ENCODE results near the gene EP400. TPM values are rescaled to one million over a fixed set of nuclear protein-coding genes. Genes with fewer than 3 reads are reported as not detected.

Gene EP400
- polyA plus RNA-seq, 3 donors from 2014 or later, result 0.05 to 4.1 (median 0.74) TPM

- Mint-ChIP-seq H3K27ac (no peak overlapping the region), H3K4me1 (peaks cover 13 to 21% of the 10 kb centered on the region in 2 donors), H3K36me3 (peaks cover 8 to 35% (median 16%) of the 10 kb centered on the region in 3 donors), H3K27me3 (ENCODE audit: low read depth in 3 of 3) (peaks cover 0 to 3% (median 2%) of the 10 kb centered on the region in 3 donors), H3K9me3 (no peaks in the 10 kb centered on the region), H3K4me3 (no peak overlapping the region)
- DNase-seq, result no peak
These were observed 162.0 kb downstream of the EP400 start for GRCh38 chr12:132111654-132112304.

DNA sequence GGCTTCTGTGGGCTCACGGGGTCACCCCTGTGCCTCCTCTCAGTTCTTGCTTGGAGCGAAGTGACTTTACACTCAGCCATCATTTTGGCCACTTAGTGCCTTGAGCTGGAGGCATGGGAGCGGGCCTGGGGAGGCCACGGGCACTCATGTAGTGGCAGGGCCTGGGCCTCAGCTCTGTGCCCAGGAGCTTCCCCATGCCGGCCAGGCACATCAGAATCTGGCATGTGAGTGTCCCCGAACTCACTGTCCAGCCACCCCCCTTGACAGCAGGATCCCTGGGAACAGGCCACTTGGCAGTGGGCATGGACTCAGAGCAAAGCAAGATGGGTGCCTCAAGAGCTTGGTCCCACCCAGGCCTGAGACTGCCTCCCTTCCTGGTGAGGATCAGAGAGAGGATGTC, 164.9 kb downstream of the EP400 start:
- no peak for DNase-seq
- peaks cover 13 to 21% of the 10 kb centered on the region in 2 donors for H3K4me1 Mint-ChIP-seq
- peak overlapping the region in 3 of 6 donors; percentile 17 to 79 (median 38) for H3K27ac Mint-ChIP-seq
- H3K9me3 Mint-ChIP-seq, result no peaks in the 10 kb centered on the region
- peaks cover 0 to 3% (median 2%) of the 10 kb centered on the region in 3 donors for H3K27me3 Mint-ChIP-seq (ENCODE audit: low read depth in 3 of 3)
- peaks cover 8 to 20% (median 9%) of the 10 kb centered on the region in 3 donors for H3K36me3 Mint-ChIP-seq
- peak overlapping the region in 1 of 5 donors; percentile 15 for H3K4me3 Mint-ChIP-seq

GRCh38 chr12:132115500-132115899, 165.8 kb downstream of the EP400 start:
- Mint-ChIP-seq H3K36me3 (peaks cover 4 to 14% (median 9%) of the 10 kb centered on the region in 3 donors), H3K4me3 (peak overlapping the region in 2 of 5 donors; percentile 38 to 50), H3K9me3 (no peaks in the 10 kb centered on the region), H3K27ac (peak overlapping the region in 4 of 6 donors; percentile 38 to 79 (median 60)), H3K4me1 (peaks cover 13 to 21% of the 10 kb centered on the region in 2 donors), H3K27me3 (ENCODE audit: low read depth in 3 of 3) (peaks cover 0 to 3% (median 2%) of the 10 kb centered on the region in 3 donors)
- DNase-seq, result peak; percentile 38 to 58 (median 53)

GRCh38 chr12:132116709-132117557, 167.2 kb downstream of the EP400 start:
- Mint-ChIP-seq H3K27me3 (ENCODE audit: low read depth in 3 of 3) (peaks cover 0 to 3% (median 2%) of the 10 kb centered on the region in 3 donors), H3K4me3 (no peak overlapping the region), H3K9me3 (no peaks in the 10 kb centered on the region), H3K4me1 (peaks cover 13 to 21% of the 10 kb centered on the region in 2 donors), H3K27ac (peak overlapping the region in 1 of 6 donors; percentile 20), H3K36me3 (peaks cover 0 to 9% (median 4%) of the 10 kb centered on the region in 3 donors)
- no peak for DNase-seq

DNA sequence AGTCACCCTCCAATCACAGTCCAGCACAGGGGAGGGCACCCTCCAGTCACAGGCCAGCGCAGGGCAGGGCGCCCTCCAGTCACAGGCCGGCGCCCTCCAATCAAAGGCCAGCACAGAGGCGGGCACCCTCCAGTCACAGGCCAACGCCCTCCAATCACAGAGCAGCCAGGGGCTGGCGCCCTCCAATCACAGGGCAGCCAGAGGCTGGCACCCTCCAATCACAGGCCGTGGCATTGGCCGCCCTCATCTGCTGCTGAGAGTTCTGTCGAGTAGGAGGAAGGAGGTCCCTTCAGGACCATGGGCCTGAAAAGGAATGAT, 167.8 kb downstream of the EP400 start:
- Mint-ChIP-seq H3K4me1 (peaks cover 13 to 21% of the 10 kb centered on the region in 2 donors), H3K27me3 (ENCODE audit: low read depth in 3 of 3) (peaks cover 0 to 3% (median 2%) of the 10 kb centered on the region in 3 donors), H3K9me3 (no peaks in the 10 kb centered on the region), H3K4me3 (no peak overlapping the region), H3K27ac (no peak overlapping the region), H3K36me3 (peaks cover 0 to 9% (median 4%) of the 10 kb centered on the region in 3 donors)
- no peak for DNase-seq

- Mint-ChIP-seq H3K27me3 (ENCODE audit: low read depth in 3 of 3) (peaks cover 0 to 3% (median 2%) of the 10 kb centered on the region in 3 donors), H3K9me3 (no peaks in the 10 kb centered on the region), H3K36me3 (peaks cover under 1 to 10% (median 9%) of the 10 kb centered on the region in 3 donors), H3K4me3 (no peak overlapping the region), H3K27ac (no peak overlapping the region), H3K4me1 (peaks cover 13 to 21% of the 10 kb centered on the region in 2 donors)
- no peak for DNase-seq
These were observed 169.1 kb downstream of the EP400 start for GRCh38 chr12:132118876-132119275.

DNA sequence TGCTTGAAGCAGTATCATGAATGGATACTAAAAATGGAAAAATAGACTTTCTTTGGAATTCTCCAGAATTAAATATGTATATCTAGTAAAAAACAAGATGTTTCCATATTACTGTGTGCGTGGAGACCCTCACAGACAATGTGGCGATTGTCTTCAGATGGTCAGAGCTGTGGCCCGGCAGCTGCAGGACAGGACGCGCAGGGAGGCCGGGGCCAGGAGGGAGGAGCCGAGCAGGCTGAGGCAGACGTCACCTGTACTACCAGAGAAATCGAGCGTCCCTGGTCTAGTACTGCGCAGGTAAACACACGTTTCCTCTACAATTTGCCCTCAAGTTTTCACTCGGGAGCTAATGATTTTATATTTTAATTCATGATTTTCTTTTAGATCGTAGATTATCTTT, 171.5 kb downstream of the EP400 start:
- H3K4me3 Mint-ChIP-seq, result no peak overlapping the region
- H3K36me3 Mint-ChIP-seq, result peaks cover 5 to 25% (median 22%) of the 10 kb centered on the region in 3 donors
- DNase-seq, result no peak
- no peaks in the 10 kb centered on the region for H3K9me3 Mint-ChIP-seq
- no peak overlapping the region for H3K27ac Mint-ChIP-seq
- peaks cover 0 to 5% (median 0%) of the 10 kb centered on the region in 3 donors for H3K27me3 Mint-ChIP-seq (ENCODE audit: low read depth in 3 of 3)
- peaks cover 3 to 13% of the 10 kb centered on the region in 2 donors for H3K4me1 Mint-ChIP-seq

- peaks cover 0 to 4% (median 0%) of the 10 kb centered on the region in 6 donors for H3K9me3 Mint-ChIP-seq
- H3K27ac Mint-ChIP-seq, result peak overlapping the region in 2 of 6 donors; percentile 10 to 11
- no peak overlapping the region for H3K4me3 Mint-ChIP-seq
- no peak for DNase-seq
- H3K36me3 Mint-ChIP-seq, result peaks cover 5 to 43% (median 36%) of the 10 kb centered on the region in 3 donors
- peaks cover 0 to 18% of the 10 kb centered on the region in 2 donors for H3K4me1 Mint-ChIP-seq
- H3K27me3 Mint-ChIP-seq (ENCODE audit: low read depth in 3 of 3), result peaks cover 0 to 5% (median 0%) of the 10 kb centered on the region in 3 donors
These were observed 174.4 kb downstream of the EP400 start for GRCh38 chr12:132123970-132124765.

- Mint-ChIP-seq H3K4me3 (peak overlapping the region in 1 of 5 donors; percentile 70), H3K27ac (peak overlapping the region in 2 of 6 donors; percentile 20 to 55), H3K9me3 (peaks cover 0 to 4% (median 0%) of the 10 kb centered on the region in 6 donors), H3K4me1 (peaks cover 0 to 21% of the 10 kb centered on the region in 2 donors), H3K27me3 (ENCODE audit: low read depth in 3 of 3) (peaks cover 0 to 5% (median 0%) of the 10 kb centered on the region in 3 donors), H3K36me3 (peaks cover 5 to 45% (median 36%) of the 10 kb centered on the region in 3 donors)
- peak; percentile 40 to 50 (median 46) for DNase-seq
These were observed 175.2 kb downstream of the EP400 start for GRCh38 chr12:132124766-132125425.

- Mint-ChIP-seq H3K4me1 (peaks cover 0 to 21% of the 10 kb centered on the region in 2 donors), H3K4me3 (no peak overlapping the region), H3K27me3 (ENCODE audit: low read depth in 3 of 3) (peaks cover 0 to 5% (median 0%) of the 10 kb centered on the region in 3 donors), H3K9me3 (peaks cover 0 to 4% (median 0%) of the 10 kb centered on the region in 6 donors), H3K27ac (no peak overlapping the region), H3K36me3 (peaks cover 5 to 45% (median 36%) of the 10 kb centered on the region in 3 donors)
- no peak for DNase-seq
These were observed 176.0 kb downstream of the EP400 start for GRCh38 chr12:132125736-132126135.

- no peak overlapping the region for H3K27ac Mint-ChIP-seq
- no peak overlapping the region for H3K4me3 Mint-ChIP-seq
- peaks cover 0 to 21% of the 10 kb centered on the region in 2 donors for H3K4me1 Mint-ChIP-seq
- peaks cover 0 to 5% (median 0%) of the 10 kb centered on the region in 3 donors for H3K27me3 Mint-ChIP-seq (ENCODE audit: low read depth in 3 of 3)
- H3K36me3 Mint-ChIP-seq, result peaks cover 5 to 45% (median 36%) of the 10 kb centered on the region in 3 donors
- DNase-seq, result no peak
- H3K9me3 Mint-ChIP-seq, result peaks cover 0 to 4% (median 0%) of the 10 kb centered on the region in 6 donors
These were observed 177.3 kb downstream of the EP400 start for GRCh38 chr12:132127041-132127440.

DNA sequence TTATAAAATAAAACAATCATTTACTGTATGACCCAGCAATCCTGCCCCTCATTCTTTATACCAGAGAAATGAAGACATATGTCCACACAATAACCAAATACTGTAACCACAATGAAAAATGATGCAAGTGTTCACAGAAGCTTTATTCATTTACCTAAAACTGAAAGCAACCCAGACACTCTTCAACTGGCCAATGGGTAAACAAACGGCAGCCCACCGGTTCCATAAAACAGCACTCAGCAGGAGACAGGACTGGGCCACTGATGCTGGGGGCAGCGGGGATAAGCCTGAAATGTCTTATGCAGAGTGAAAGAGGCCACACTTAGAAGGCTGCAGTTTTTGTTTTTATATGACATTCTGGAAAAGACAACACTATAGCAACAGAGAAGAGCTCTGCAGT, 179.3 kb downstream of the EP400 start:
- Mint-ChIP-seq H3K9me3 (peaks cover 0 to 4% (median 0%) of the 10 kb centered on the region in 6 donors), H3K27ac (peak overlapping the region in 3 of 6 donors; percentile 13 to 35 (median 25)), H3K27me3 (ENCODE audit: low read depth in 3 of 3) (peaks cover 0 to 4% (median 2%) of the 10 kb centered on the region in 3 donors), H3K4me3 (no peak overlapping the region), H3K4me1 (peaks cover 0 to 21% of the 10 kb centered on the region in 2 donors), H3K36me3 (peaks cover 3 to 37% (median 30%) of the 10 kb centered on the region in 3 donors)
- no peak for DNase-seq

Data from immature natural killer cell (primary cell).